GM12873 (cell line): ENCODE results near the gene ZC3H18.
A peak's percentile ranks its signal among the peaks of the same experiment; 100 is the strongest.

Experiments
- TF ChIP-seq, protein P1 (sequence below): IDR thresholded peaks from 2 replicates; pipeline ENCODE4 v1.5.1; 2012; ENCODE audit warnings: low read depth, mild to moderate bottlenecking, moderate library complexity, low read length, control low read depth; ENCODE audit not compliant: insufficient read depth; ENCODE audit errors: missing control alignments

ZC3H18 gene

DNA sequence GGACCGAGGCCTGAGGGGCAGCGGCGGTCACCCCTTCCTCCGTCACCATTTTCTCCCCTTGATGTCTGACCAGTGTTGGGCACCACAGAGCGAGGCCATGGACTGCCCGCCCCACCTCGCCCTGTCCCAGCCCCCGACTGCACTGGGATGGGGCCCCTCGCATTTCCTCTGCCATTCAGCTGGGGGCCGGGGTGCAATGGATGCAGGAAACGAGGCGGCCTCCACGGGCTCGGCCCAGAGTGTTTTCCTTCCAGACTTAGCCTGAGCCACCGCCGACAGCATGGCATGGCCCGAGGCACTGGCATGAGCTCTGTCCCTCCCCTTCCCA, 44.6 kb upstream of the ZC3H18 start:
- TF ChIP-seq, protein P1, sequence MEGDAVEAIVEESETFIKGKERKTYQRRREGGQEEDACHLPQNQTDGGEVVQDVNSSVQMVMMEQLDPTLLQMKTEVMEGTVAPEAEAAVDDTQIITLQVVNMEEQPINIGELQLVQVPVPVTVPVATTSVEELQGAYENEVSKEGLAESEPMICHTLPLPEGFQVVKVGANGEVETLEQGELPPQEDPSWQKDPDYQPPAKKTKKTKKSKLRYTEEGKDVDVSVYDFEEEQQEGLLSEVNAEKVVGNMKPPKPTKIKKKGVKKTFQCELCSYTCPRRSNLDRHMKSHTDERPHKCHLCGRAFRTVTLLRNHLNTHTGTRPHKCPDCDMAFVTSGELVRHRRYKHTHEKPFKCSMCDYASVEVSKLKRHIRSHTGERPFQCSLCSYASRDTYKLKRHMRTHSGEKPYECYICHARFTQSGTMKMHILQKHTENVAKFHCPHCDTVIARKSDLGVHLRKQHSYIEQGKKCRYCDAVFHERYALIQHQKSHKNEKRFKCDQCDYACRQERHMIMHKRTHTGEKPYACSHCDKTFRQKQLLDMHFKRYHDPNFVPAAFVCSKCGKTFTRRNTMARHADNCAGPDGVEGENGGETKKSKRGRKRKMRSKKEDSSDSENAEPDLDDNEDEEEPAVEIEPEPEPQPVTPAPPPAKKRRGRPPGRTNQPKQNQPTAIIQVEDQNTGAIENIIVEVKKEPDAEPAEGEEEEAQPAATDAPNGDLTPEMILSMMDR: no peak

GRCh38 chr16:88526008-88526905, 43.9 kb upstream of the ZC3H18 start:
- TF ChIP-seq, protein P1: no peak

- TF ChIP-seq, protein P1: no peak
These were observed 43.4 kb upstream of the ZC3H18 start for GRCh38 chr16:88526906-88527185.

DNA sequence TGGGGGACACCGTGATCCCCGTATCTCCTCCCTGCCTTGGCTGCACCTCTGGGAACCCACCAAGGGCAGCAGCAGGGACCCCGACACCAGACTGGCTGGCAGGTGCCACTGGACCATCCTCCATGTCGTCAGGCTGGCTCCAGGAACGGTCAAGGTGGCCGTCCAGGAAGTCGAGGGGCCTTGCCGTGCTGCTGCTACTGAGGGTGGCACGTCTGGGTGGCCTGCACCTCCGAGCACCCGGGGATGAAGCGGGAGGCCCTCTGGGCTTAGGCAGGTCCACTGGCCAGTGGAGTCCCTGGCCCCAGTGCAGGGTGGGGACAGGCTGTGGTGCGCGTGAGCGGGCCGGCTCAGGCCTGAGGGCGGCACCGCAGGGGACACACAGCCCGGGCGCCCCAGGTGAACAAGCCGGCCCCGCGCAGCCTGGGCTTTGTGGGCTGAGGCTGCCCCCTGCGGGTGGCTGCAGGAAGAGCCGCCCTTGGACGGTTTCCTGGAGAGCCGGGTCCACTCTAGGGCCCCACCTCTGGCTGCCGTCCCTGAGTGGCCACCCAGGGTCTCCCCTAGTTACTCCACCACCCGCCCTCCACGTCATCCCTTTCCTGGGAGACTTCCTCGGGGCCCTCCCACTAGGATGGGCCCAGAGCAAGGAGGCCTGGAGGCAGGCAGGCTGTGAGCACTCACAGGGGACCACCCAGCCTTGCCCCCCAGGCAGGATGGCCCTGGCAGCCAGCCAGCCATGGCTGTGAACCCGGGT, 42.8 kb upstream of the ZC3H18 start:
- TF ChIP-seq, protein P1: peak; percentile 90

DNA sequence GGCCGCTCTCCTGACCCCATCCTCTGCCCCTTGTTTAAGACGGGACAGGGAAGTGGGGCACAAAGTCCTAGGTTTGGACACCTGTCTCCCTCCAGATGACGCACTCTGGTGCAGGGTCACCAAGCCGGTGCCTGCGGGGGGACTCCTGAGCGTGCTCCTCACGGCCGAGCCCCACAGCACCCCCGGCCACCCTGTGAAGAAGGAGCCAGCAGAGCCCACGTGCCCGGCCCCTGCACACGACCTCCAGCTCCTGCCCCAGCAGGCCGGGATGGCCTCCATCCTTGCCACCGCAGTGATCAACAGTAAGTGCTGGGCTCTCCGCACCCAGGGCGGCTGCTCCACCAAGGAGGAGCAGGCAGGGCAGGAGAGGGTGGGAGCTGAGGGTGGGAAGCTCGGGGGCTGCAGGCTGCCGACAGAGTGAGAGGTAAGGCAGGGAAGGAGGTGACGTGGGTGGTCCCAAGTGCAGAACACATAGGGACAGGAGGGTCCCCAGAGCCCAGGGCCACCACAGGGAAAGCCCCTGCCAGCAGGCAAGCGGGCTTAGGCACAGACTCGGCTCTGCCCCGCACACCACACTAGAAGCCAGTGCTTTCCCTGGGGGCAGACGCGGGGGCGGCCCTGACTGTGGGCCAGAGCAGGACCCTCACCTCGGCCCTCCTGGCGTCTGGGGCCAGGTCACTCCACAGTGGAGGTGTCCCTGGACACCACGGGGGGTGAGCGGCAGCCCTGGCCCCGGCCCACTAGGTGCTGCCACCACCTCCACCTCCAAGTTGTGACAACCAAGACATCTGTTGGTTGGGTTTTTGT, 42.1 kb upstream of the ZC3H18 start:
- TF ChIP-seq, protein P1: no peak

DNA sequence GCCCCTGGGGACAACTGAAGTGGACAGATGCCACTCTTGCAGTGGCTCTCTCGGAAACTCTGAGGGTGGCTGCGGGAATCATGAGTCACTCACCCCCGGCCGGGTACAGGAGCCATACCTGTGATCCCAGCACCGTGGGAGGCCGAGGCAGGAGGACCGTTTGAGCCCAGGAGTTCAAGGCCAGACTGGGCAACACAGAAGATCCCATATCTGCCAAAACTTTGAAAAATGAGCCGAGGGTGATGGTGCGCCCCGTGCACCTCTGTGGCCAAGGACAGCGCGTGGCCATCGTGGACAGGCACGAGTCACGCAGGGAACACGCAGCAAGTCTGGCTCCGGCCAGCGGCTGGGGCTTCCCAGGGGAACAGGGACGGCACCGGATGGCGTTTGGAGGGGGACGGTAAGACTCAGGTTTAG, 41.3 kb upstream of the ZC3H18 start:
- TF ChIP-seq, protein P1: no peak

- TF ChIP-seq, protein P1: no peak
These were observed 40.6 kb upstream of the ZC3H18 start for GRCh38 chr16:88529596-88529995.
